Measurements from ENCODE around the gene TEX13B. TPM values are rescaled to one million over a fixed set of nuclear protein-coding genes. Genes with fewer than 3 reads are reported as not detected.

The TEX13B gene
- not detected in 2 replicates for total RNA-seq

DNA sequence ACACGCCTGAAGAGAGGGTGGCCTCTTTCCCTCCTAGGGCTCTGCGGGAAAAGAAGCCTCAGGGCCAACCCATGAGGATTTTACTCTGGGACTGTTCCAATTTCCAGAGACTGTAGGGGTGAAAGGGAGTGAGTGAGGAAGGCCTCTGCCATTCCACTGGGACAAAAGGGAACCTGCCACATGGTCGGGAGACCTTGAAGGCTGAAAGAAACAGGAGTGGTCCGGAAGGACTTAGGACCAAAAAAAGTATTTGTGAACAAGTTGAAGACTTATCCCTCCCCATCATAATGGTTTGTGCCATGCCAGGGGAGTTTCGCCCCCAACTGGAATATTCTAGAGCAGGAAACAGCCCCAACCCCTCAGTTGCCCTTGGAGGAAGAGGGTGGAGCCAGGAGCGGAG lies at the start of gene TEX13B:
Gene TEX13B, minus strand, starts transcription at position 15 of the 400 bp plus-strand sequence. CDS start 243 bp downstream, outside the sequence.

Other genes with a start within 250 kb of the TEX13B start
- gene TSC22D3, start 206.6 kb downstream of the TEX13B start, total RNA-seq = 29.1 and 70.4 TPM in 2 replicates
- not detected in 2 replicates for gene NCBP2L, start 204.6 kb downstream of the TEX13B start, total RNA-seq
- gene MID2, start 156.5 kb downstream of the TEX13B start, total RNA-seq = 7.5 and 14.1 TPM in 2 replicates
- 0.68 and 0.70 TPM in 2 replicates for gene VSIG1, start 62.7 kb upstream of the TEX13B start, total RNA-seq
- gene PSMD10, start 109.2 kb upstream of the TEX13B start, total RNA-seq = 59.0 and 72.5 TPM in 2 replicates
- 9.4 and 11.6 TPM in 2 replicates for gene ATG4A, start 109.4 kb upstream of the TEX13B start, total RNA-seq

Measured in hair follicular keratinocyte (primary cell).